Neural cell (in vitro differentiated cells): Measurements from ENCODE around the gene PIBF1. TPM values are rescaled to one million over a fixed set of nuclear protein-coding genes. Genes with fewer than 3 reads are reported as not detected.

ENCODE experiments used
- H2AFZ ChIP-seq: fragments of 200-600, 300-800 bp; sonication (generic), shearing (Covaris generic); 2 replicates; pipeline ENCODE4 v1.6.0; 2014; ENCODE audit warnings: low read depth, mild to moderate bottlenecking, antibody characterized with exemption, low read length, moderate library complexity
- H3F3A ChIP-seq: fragments of 200-600 bp; shearing (Covaris generic); 2 replicates; pipeline ENCODE4 v1.6.1; 2016; ENCODE audit warnings: mild to moderate bottlenecking, moderate library complexity, mixed read lengths, antibody characterized with exemption, low read length; ENCODE audit not compliant: insufficient read depth, poor library complexity, severe bottlenecking
- H3K27ac ChIP-seq: fragments of 200-600, 300-800 bp; sonication (generic), shearing (Covaris generic); 2 replicates; pipeline ENCODE4 v1.5.1; 2014; ENCODE audit warnings: mild to moderate bottlenecking, low read length, moderate library complexity
- H3K27me3 ChIP-seq: fragments of 300-800, 200-600 bp; sonication (generic), shearing (Covaris generic); 2 replicates; pipeline ENCODE4 v1.6.0; 2014; ENCODE audit warnings: mild to moderate bottlenecking, low read depth, low read length, moderate library complexity; ENCODE audit not compliant: insufficient read depth
- H3K36me3 ChIP-seq: fragments of 300-800, 200-600 bp; sonication (generic), shearing (Covaris generic); 2 replicates; pipeline ENCODE4 v1.5.1; 2014; ENCODE audit warnings: mild to moderate bottlenecking, antibody characterized with exemption, low read length, moderate library complexity; ENCODE audit not compliant: insufficient read depth
- H3K4me2 ChIP-seq: fragments of 300-800, 200-600 bp; sonication (generic), shearing (Covaris generic); 2 replicates; pipeline ENCODE4 v1.6.0; 2014; ENCODE audit warnings: mild to moderate bottlenecking, low read length
- H3K4me3 ChIP-seq: fragments of 300-800, 200-600 bp; sonication (generic), shearing (Covaris generic); 2 replicates; pipeline ENCODE4 v1.5.1; 2014; ENCODE audit warnings: mild to moderate bottlenecking, low read length, moderate library complexity
- H3K79me2 ChIP-seq: fragments of 200-600 bp; shearing (Covaris generic); replicated peaks from 2 replicates; pipeline ENCODE4 v1.6.0; 2014; ENCODE audit warnings: mild to moderate bottlenecking, low read length, moderate library complexity; ENCODE audit not compliant: insufficient read depth
- H3K9ac ChIP-seq: fragments of 300-800, 200-600 bp; sonication (generic), shearing (Covaris generic); 2 replicates; pipeline ENCODE4 v1.6.1; 2016; ENCODE audit warnings: mild to moderate bottlenecking, low read length, mixed read lengths
- H3K9me2 ChIP-seq: fragments of 200-600 bp; shearing (Covaris generic); 2 replicates; pipeline ENCODE4 v1.6.1; 2016; ENCODE audit warnings: mild to moderate bottlenecking, low read length, mixed read lengths; ENCODE audit not compliant: insufficient read depth
- H3K9me3 ChIP-seq: fragments of 200-600, 300-800 bp; sonication (generic), shearing (Covaris generic); 2 replicates; pipeline ENCODE4 v1.6.1; 2016; ENCODE audit warnings: mild to moderate bottlenecking, mixed run types, low read length, moderate library complexity, mixed read lengths
- H4K20me1 ChIP-seq: fragments of 200-600 bp; shearing (Covaris generic); 2 replicates; pipeline ENCODE4 v1.6.1; 2016; ENCODE audit warnings: mild to moderate bottlenecking, mixed run types; ENCODE audit not compliant: insufficient read depth
- CTCF ChIP-seq: fragments of 450-650 bp; IDR thresholded peaks from 2 replicates; pipeline ENCODE4 v1.5.1; 2014; ENCODE audit warnings: antibody characterized with exemption, mild to moderate bottlenecking, moderate library complexity; ENCODE audit not compliant: poor library complexity, severe bottlenecking
- EP300 ChIP-seq: fragments of 450-650 bp; conservative IDR thresholded peaks from 2 replicates; pipeline ENCODE4 v1.6.1; 2014; ENCODE audit warnings: antibody characterized with exemption, mild to moderate bottlenecking, moderate library complexity; ENCODE audit not compliant: poor library complexity, severe bottlenecking
- EZH2 ChIP-seq: fragments of 200-600, 300-800 bp; shearing (Covaris generic), sonication (generic); IDR thresholded peaks from 2 replicates; pipeline ENCODE4 v1.6.1; 2014; ENCODE audit warnings: antibody characterized with exemption, low read length, borderline replicate concordance, mild to moderate bottlenecking; ENCODE audit not compliant: insufficient read depth, poor library complexity, severe bottlenecking
- MXI1 ChIP-seq: fragments of 450-650 bp; conservative IDR thresholded peaks from 2 replicates; pipeline ENCODE4 v1.6.1; 2014; ENCODE audit warnings: antibody characterized with exemption, mild to moderate bottlenecking; ENCODE audit not compliant: poor library complexity, severe bottlenecking
- POLR2AphosphoS5 ChIP-seq: IDR thresholded peaks from 2 replicates; pipeline ENCODE4 v1.6.1; 2012
- RAD21 ChIP-seq: fragments of 450-650 bp; conservative IDR thresholded peaks from 2 replicates; pipeline ENCODE4 v1.6.1; 2014; ENCODE audit warnings: antibody characterized with exemption, mild to moderate bottlenecking, moderate library complexity
- REST ChIP-seq: IDR thresholded peaks from 2 replicates; pipeline ENCODE4 v1.6.1; 2012; ENCODE audit warnings: borderline replicate concordance
- SMC3 ChIP-seq: fragments of 450-650 bp; conservative IDR thresholded peaks from 2 replicates; pipeline ENCODE4 v1.6.1; 2014; ENCODE audit warnings: antibody characterized with exemption, mild to moderate bottlenecking, moderate library complexity; ENCODE audit not compliant: poor library complexity
- TAF1 ChIP-seq: IDR thresholded peaks from 2 replicates; pipeline ENCODE4 v1.6.1; 2012; ENCODE audit warnings: low read depth
- polyA plus RNA-seq: library from polyadenylated mRNA; depleted of rRNA; stranded (reverse); fragments of >200 nt; gene quantifications from 2 replicates; pipeline ENCODE4 v1.2.3, GENCODE V29; 2014

The PIBF1 gene
- polyA plus RNA-seq, 1 donor from 2014 or later, result 42.4 TPM

DNA sequence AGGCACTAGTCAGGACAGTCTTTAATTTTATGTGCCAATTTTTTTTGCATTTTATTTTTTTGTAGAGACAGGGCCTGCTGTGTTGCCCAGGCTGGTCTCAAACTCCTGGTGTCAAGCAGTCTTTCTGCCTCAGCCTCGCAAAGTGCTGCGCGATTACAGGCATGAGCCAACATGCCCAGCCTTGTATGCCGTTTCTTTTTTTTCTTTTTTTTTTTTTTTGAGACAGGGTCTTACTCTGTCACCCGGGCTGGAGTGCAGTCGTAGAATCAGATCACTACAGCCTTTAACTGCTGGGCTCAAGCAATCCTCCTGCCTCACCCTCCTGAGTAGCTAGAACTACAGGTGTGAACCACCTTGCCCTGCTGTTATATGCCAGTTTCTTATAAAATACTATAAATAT lies 27.8 kb upstream of the PIBF1 start:
- no peak overlapping the region for H3K9ac ChIP-seq
- no peak overlapping the region for H3K4me2 ChIP-seq
- H2AFZ ChIP-seq, result no peak overlapping the region
- TF ChIP-seq REST (no peak), EP300 (no peak), SMC3 (no peak), RAD21 (no peak), POLR2AphosphoS5 (no peak), MXI1 (no peak), TAF1 (no peak), EZH2 (no peak), CTCF (no peak)
- no peaks in the 10 kb centered on the region for H4K20me1 ChIP-seq
- no peaks in the 10 kb centered on the region for H3K9me2 ChIP-seq
- peaks cover 2% of the 10 kb centered on the region for H3K36me3 ChIP-seq
- H3K27me3 ChIP-seq, result no peaks in the 10 kb centered on the region
- H3F3A ChIP-seq, result no peaks in the 10 kb centered on the region
- H3K27ac ChIP-seq, result no peak overlapping the region
- H3K9me3 ChIP-seq, result no peaks in the 10 kb centered on the region
- H3K4me3 ChIP-seq, result no peak overlapping the region
- H3K79me2 ChIP-seq, result no peaks in the 10 kb centered on the region

GRCh38 chr13:72757792-72758535 lies 24.0 kb upstream of the PIBF1 start:
- TF ChIP-seq TAF1, result no peak
- TF ChIP-seq MXI1, result no peak
- peaks cover 25% of the 10 kb centered on the region for H3K36me3 ChIP-seq

More at GRCh38 chr13:72757792-72758535, 24.0 kb upstream of the PIBF1 start:
- no peak overlapping the region for H3K4me3 ChIP-seq
- H3F3A ChIP-seq, result no peaks in the 10 kb centered on the region
- no peak overlapping the region for H2AFZ ChIP-seq
- H3K9me2 ChIP-seq, result no peaks in the 10 kb centered on the region
- no peak overlapping the region for H3K4me2 ChIP-seq
- H3K79me2 ChIP-seq, result no peaks in the 10 kb centered on the region
- no peak overlapping the region for H3K9ac ChIP-seq
- no peaks in the 10 kb centered on the region for H3K27me3 ChIP-seq
- H3K27ac ChIP-seq, result no peak overlapping the region
- no peaks in the 10 kb centered on the region for H3K9me3 ChIP-seq
- H4K20me1 ChIP-seq, result no peaks in the 10 kb centered on the region
